Psoas muscle (tissue), 8 donors: Measurements from ENCODE around the gene GPS1. TPM values are rescaled to one million over a fixed set of nuclear protein-coding genes. Genes with fewer than 3 reads are reported as not detected.

ENCODE experiments used
- ATAC-seq, 4 donors: fragments of 200-7000 bp; cut with Tn5 transposase; one replicate each; pipeline ENCODE4 v1.9.1; 2020; ENCODE audit warnings: moderate library complexity in 3 of 4, mild to moderate bottlenecking in 2 of 4
- DNase-seq, 2 donors: peaks; one replicate each; pipeline ENCODE4 v3.0.0-alpha.2; 2020
- H3K27ac ChIP-seq: fragments of 200-600 bp; one replicate; pipeline ENCODE4 v1.8.0; 2022
- H3K27me3 ChIP-seq, 3 donors: fragments of 200-600 bp in 1 of 3; one replicate each; pipeline versions ENCODE4 v1.6.1 to v1.8.0; 2013 to 2022; ENCODE audit warnings: low read length in 2 of 3, mild to moderate bottlenecking in 2 of 3, moderate library complexity in 1 of 3; ENCODE audit not compliant: insufficient read depth in 3 of 3
- H3K36me3 ChIP-seq, 2 donors: fragments of 200-600 bp in 1 of 2; one replicate each; pipeline versions ENCODE4 v1.6.1 to v1.8.0; 2013 to 2022; ENCODE audit warnings: low read depth in 1 of 2, mild to moderate bottlenecking in 1 of 2, moderate library complexity in 1 of 2; ENCODE audit not compliant: insufficient read depth in 1 of 2
- H3K4me1 ChIP-seq: fragments of 200-600 bp; one replicate; pipeline ENCODE4 v1.8.0; 2022
- H3K4me3 ChIP-seq: fragments of 200-600 bp; one replicate; pipeline ENCODE4 v1.8.0; 2022; ENCODE audit warnings: mild to moderate bottlenecking
- H3K9me3 ChIP-seq: fragments of 200-600 bp; one replicate; pipeline ENCODE4 v1.8.0; 2022
- CTCF ChIP-seq: fragments of 200-600 bp; IDR thresholded peaks from one replicate; pipeline ENCODE4 v1.8.0; 2022; ENCODE audit warnings: antibody characterized with exemption
- WGBS, 3 donors: extraction: QIAGEN DNeasy Blood & Tissue Kit; methylation state at CpG; one replicate each; pipeline versions ENCODE4 v1.1.6 to v1.1.7; 2013; 5-methylcytosine and 5-hydroxymethylcytosine counted together
- intact Hi-C, 2 donors: fragments of 100-400 bp; cut with DNase I; formaldehyde crosslinking; loops; one replicate each; pipeline versions ENCODE4 v1.11.0 to v1.14.2; 2022
- polyA plus RNA-seq, 3 donors: library from polyadenylated mRNA; stranded (reverse); fragments of 200-250 nt; gene quantifications; one replicate each; pipeline ENCODE4 v1.2.3, GENCODE V29; 2013
- total RNA-seq, 4 donors: library from RNA; stranded (reverse); fragmentation: NEBNext Ultra II Directional in 2 of 4; extraction: Animal tissue kit (Norgen Biotek cat#: 25700) in 2 of 4; gene quantifications; one replicate each; pipeline versions ENCODE4 v1.2.1 to v1.2.4, GENCODE V29; 2021 to 2023
- donor health status: healthy with polysubstance abuse.
- donor health status: DM: no; HTN: no; CAD: no; lungs with moderate emphysema.
- donor health status: Bipolar disorder and iron deficiency.
- donor health status: healthy.
- donor health status: DM: yes; HTN: yes; CAD: no.
- donor health status: DM: no; HTN: no; CAD: no.
- donor health status: DM: no; HTN: no; CAD: no.
- donor health status: DM: yes; HTN: yes; CAD: no.

Gene GPS1
- total and polyA plus RNA-seq, 7 donors, result 87.1 to 114 (median 104) TPM

GRCh38 chr17:82008258-82008940, 43.3 kb upstream of the GPS1 start:
- TF ChIP-seq CTCF, result no peak
- Histone ChIP-seq H3K4me1 (peaks cover 15% of the 10 kb centered on the region), H3K27ac (no peak overlapping the region), H3K27me3 (no peaks in the 10 kb centered on the region), H3K4me3 (no peak overlapping the region), H3K36me3 (peaks cover 0 to 37% of the 10 kb centered on the region in 2 donors), H3K9me3 (no peaks in the 10 kb centered on the region)
- no peak for DNase-seq
- intact Hi-C loops, result no loop called here
- no peak for ATAC-seq
- WGBS, 3 donors, result 73 to 84% (median 78%) methylated on average over 26 of the region's 26 CpGs

- no peak overlapping the region for H3K27ac ChIP-seq
- no peaks in the 10 kb centered on the region for H3K9me3 ChIP-seq
- no peaks in the 10 kb centered on the region for H3K27me3 ChIP-seq
- DNase-seq, result no peak
- peaks cover 0 to 37% of the 10 kb centered on the region in 2 donors for H3K36me3 ChIP-seq
- 89 to 90% (median 90%) methylated on average over 28 of the region's 28 CpGs for WGBS, 3 donors
- no peak overlapping the region for H3K4me3 ChIP-seq
- H3K4me1 ChIP-seq, result peaks cover 9% of the 10 kb centered on the region
- TF ChIP-seq CTCF, result no peak
- ATAC-seq, result no peak
- intact Hi-C loops, result no loop called here
These were observed 42.7 kb upstream of the GPS1 start for GRCh38 chr17:82008941-82009405.

- TF ChIP-seq CTCF, result no peak
- ATAC-seq (no peak), DNase-seq (no peak)
- Histone ChIP-seq H3K27ac (no peak overlapping the region), H3K4me1 (peaks cover 6% of the 10 kb centered on the region), H3K9me3 (no peaks in the 10 kb centered on the region), H3K36me3 (peaks cover 0 to 37% of the 10 kb centered on the region in 2 donors), H3K27me3 (no peaks in the 10 kb centered on the region), H3K4me3 (no peak overlapping the region)
- 88 to 91% (median 91%) methylated on average over 15 of the region's 15 CpGs for WGBS, 3 donors
- intact Hi-C loops, result no loop called here
These were observed 42.3 kb upstream of the GPS1 start for GRCh38 chr17:82009413-82009812.

GRCh38 chr17:82010575-82011525, 40.8 kb upstream of the GPS1 start:
- Histone ChIP-seq H3K27me3 (no peaks in the 10 kb centered on the region), H3K4me3 (no peak overlapping the region), H3K4me1 (peaks cover under 1% of the 10 kb centered on the region), H3K36me3 (peaks cover 0 to 37% of the 10 kb centered on the region in 2 donors), H3K9me3 (no peaks in the 10 kb centered on the region), H3K27ac (no peak overlapping the region)
- intact Hi-C loops, result no loop called here
- DNase-seq, result no peak
- WGBS, 3 donors, result 93 to 94% (median 93%) methylated on average over 36 to 39 of the region's 39 CpGs
- no peak for ATAC-seq
- no peak for TF ChIP-seq CTCF
